GM21528 (cell line): ENCODE measurements around the gene NME7.

Source experiments
- ATAC-seq: cut with Tn5 transposase; IDR thresholded peaks from one replicate; pipeline ENCODE4 v1.9.1; 2021; ENCODE audit warnings: mild to moderate bottlenecking, moderate library complexity; ENCODE audit not compliant: unreplicated experiment, low FRiP score

NME7 gene

GRCh38 chr1:169111472-169111871 is 256.1 kb downstream of the NME7 start:
- no peak for ATAC-seq

- no peak for ATAC-seq
Observed at GRCh38 chr1:169110689-169111447, 256.7 kb downstream of the NME7 start.

- ATAC-seq = no peak
Observed at GRCh38 chr1:169110236-169110635, 257.4 kb downstream of the NME7 start.

- no peak for ATAC-seq
Observed at GRCh38 chr1:169109561-169110134, 257.9 kb downstream of the NME7 start.

- ATAC-seq = no peak
Observed at GRCh38 chr1:169108863-169109560, 258.6 kb downstream of the NME7 start.

GRCh38 chr1:169108223-169108622 is 259.4 kb downstream of the NME7 start:
- no peak for ATAC-seq

- no peak for ATAC-seq
Observed at GRCh38 chr1:169107603-169108208, 259.9 kb downstream of the NME7 start.

GRCh38 chr1:169106921-169107602 is 260.5 kb downstream of the NME7 start:
- no peak for ATAC-seq

- ATAC-seq = peak; percentile 93
Observed at GRCh38 chr1:169106095-169106920, 261.3 kb downstream of the NME7 start, which contains the start of gene ATP1B1. TSS of gene ATP1B1 (plus strand) at chr1:169106690. CDS start at chr1:169106830, 140 bp downstream.

GRCh38 chr1:169105434-169106094 is 262.0 kb downstream of the NME7 start:
- ATAC-seq = peak; percentile 29

- no peak for ATAC-seq
Observed at GRCh38 chr1:169105087-169105433, 262.5 kb downstream of the NME7 start.

- ATAC-seq = no peak
Observed at GRCh38 chr1:169103480-169103893, 264.1 kb downstream of the NME7 start.

GRCh38 chr1:169103002-169103401 is 264.6 kb downstream of the NME7 start:
- ATAC-seq = no peak

- no peak for ATAC-seq
Observed at GRCh38 chr1:169102567-169102966, 265.0 kb downstream of the NME7 start.

- ATAC-seq = no peak
Observed at GRCh38 chr1:169100651-169101088, 266.9 kb downstream of the NME7 start.

- no peak for ATAC-seq
Observed at GRCh38 chr1:169100208-169100607, 267.4 kb downstream of the NME7 start.

- ATAC-seq = no peak
Observed at GRCh38 chr1:169099561-169099960, 268.0 kb downstream of the NME7 start.

- no peak for ATAC-seq
Observed at GRCh38 chr1:169098380-169098779, 269.2 kb downstream of the NME7 start.

- no peak for ATAC-seq
Observed at GRCh38 chr1:169094897-169095569, 272.6 kb downstream of the NME7 start.
